GM12878 (cell line): Measurements from ENCODE around the gene HDAC9. TPM values are rescaled to one million over a fixed set of nuclear protein-coding genes. Genes with fewer than 3 reads are reported as not detected.

ENCODE experiments used
- KAT2A ChIP-seq: conservative IDR thresholded peaks from 2 replicates; pipeline ENCODE4 v1.6.1; 2011; ENCODE audit warnings: low read depth, low read length; ENCODE audit not compliant: control insufficient read depth
- RAD21 ChIP-seq: IDR thresholded peaks from 2 replicates; pipeline ENCODE4 v1.6.1; 2011; ENCODE audit warnings: mild to moderate bottlenecking, low read depth, low read length, moderate library complexity; ENCODE audit not compliant: insufficient read depth
- polyA plus RNA-seq, 11 experiments: library from polyadenylated mRNA; depleted of rRNA in 4 of 11; unstranded in 6 of 11; stranded (reverse) in 5 of 11; fragments of >200 nt; fragmentation: Nextera tagmentation in 4 of 11; fragmentation: Illumina TruSeq in 1 of 11; extraction: Ambion mirVana in 4 of 11; extraction: Trizol in 1 of 11; gene quantifications; 1 replicate in 1 of 11; 2 replicates in 10 of 11; pipeline versions ENCODE4 v1.2.1 to v1.2.3, GENCODE V29; 2011 to 2016; ENCODE audit warnings: inconsistent platforms in 2 of 11, missing spikeins in 2 of 11, low read depth in 1 of 11
- small RNA-seq: library from RNA; depleted of rRNA; stranded (forward); fragments of <200 nt; gene quantifications from one replicate; pipeline ENCODE3, GENCODE V24; 2014
- total RNA-seq, 4 experiments: library from RNA; depleted of rRNA in 3 of 4; stranded (reverse); fragments of >200 nt in 3 of 4; fragmentation: Illumina TruSeq in 1 of 4; extraction: Trizol in 1 of 4; gene quantifications; 2 replicates each; pipeline versions ENCODE4 v1.2.1 to v1.2.3, GENCODE V29; 2013 to 2021

HDAC9 gene
- total and polyA plus RNA-seq, 10 of the 15 experiments (the other 5 are each of a cell fraction or from before 2014, with no cell fraction given), result 0.73 to 12.8 (median 0.92) TPM

DNA sequence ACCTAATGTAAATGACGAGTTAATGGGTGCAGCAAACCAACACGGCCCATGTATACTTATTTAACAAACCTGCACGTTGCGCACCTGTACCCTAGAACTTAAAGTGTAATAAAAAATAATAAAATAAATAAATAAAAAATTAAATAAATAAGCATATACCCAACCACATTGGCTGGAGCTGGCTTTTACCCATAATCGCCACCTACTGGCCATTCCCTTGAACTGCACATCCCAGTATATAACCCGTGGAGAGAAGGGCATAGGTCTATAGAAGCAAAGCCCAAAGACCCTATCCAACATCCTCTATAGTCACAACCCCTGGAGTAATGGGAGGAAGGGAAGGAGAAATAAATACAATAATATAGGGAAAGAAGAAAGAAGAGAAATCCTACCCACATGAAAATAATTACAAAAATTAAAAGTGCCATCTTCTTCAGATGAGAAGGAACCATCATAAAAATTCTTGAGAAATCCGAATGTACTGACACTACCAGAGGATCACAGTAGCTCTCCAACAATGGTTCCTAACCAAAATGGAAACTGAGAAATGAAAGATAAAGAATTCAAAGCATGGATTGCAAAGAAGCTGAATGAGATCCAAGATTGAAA, 556.3 kb downstream of the HDAC9 start (continued):
- TF ChIP-seq RAD21 (peak; percentile 57), KAT2A (no peak)

Small RNAs within 50 kb of the gene (small RNA-seq; reads per million reads assigned to genes)
- not detected for gene RN7SKP266
